ENCODE data around the gene PXK. TPM values are rescaled to one million over a fixed set of nuclear protein-coding genes. Genes with fewer than 3 reads are reported as not detected.

The PXK gene
- total and polyA plus RNA-seq, 2 donors, result 25.3 to 73.9 TPM

- Histone ChIP-seq H3K36me3 (ENCODE audit: insufficient read depth) (no peaks in the 10 kb centered on the region), H3K27ac (ENCODE audit: low read depth) (no peak overlapping the region), H3K4me1 (ENCODE audit: insufficient read depth) (no peaks in the 10 kb centered on the region), H3K4me3 (ENCODE audit: low read depth, low read length) (no peak overlapping the region)
- 96% methylated on average over 4 of the region's 4 CpGs for WGBS
- DNase-seq (ENCODE audit: extremely low spot score), result no peak
Observed at GRCh38 chr3:58345457-58345856, 12.8 kb downstream of the PXK start.

GRCh38 chr3:58346368-58346767 lies 13.7 kb downstream of the PXK start:
- Histone ChIP-seq H3K27ac (ENCODE audit: low read depth) (no peak overlapping the region), H3K4me1 (ENCODE audit: insufficient read depth) (no peaks in the 10 kb centered on the region), H3K36me3 (ENCODE audit: insufficient read depth) (no peaks in the 10 kb centered on the region), H3K4me3 (ENCODE audit: low read depth, low read length) (no peak overlapping the region)
- DNase-seq (ENCODE audit: extremely low spot score), result no peak
- WGBS, result 99% methylated on average over 2 of the region's 2 CpGs

GRCh38 chr3:58347984-58348383 lies 15.3 kb downstream of the PXK start:
- Histone ChIP-seq H3K27ac (ENCODE audit: low read depth) (no peak overlapping the region), H3K36me3 (ENCODE audit: insufficient read depth) (no peaks in the 10 kb centered on the region), H3K4me3 (ENCODE audit: low read depth, low read length) (no peak overlapping the region), H3K4me1 (ENCODE audit: insufficient read depth) (peaks cover 1% of the 10 kb centered on the region)
- 96% methylated on average over 7 of the region's 7 CpGs for WGBS
- no peak for DNase-seq (ENCODE audit: extremely low spot score)

GRCh38 chr3:58349792-58350626 lies 17.3 kb downstream of the PXK start:
- H3K36me3 ChIP-seq (ENCODE audit: insufficient read depth), result no peaks in the 10 kb centered on the region
- no peak for DNase-seq (ENCODE audit: extremely low spot score)
- 86% methylated on average over 7 of the region's 7 CpGs for WGBS
- H3K4me3 ChIP-seq (ENCODE audit: low read depth, low read length), result no peak overlapping the region
- peaks cover 1% of the 10 kb centered on the region for H3K4me1 ChIP-seq (ENCODE audit: insufficient read depth)
- no peak overlapping the region for H3K27ac ChIP-seq (ENCODE audit: low read depth)

- no peaks in the 10 kb centered on the region for H3K36me3 ChIP-seq (ENCODE audit: insufficient read depth)
- 95% methylated on average over 2 of the region's 2 CpGs for WGBS
- peaks cover 1% of the 10 kb centered on the region for H3K4me1 ChIP-seq (ENCODE audit: insufficient read depth)
- H3K4me3 ChIP-seq (ENCODE audit: low read depth, low read length), result no peak overlapping the region
- H3K27ac ChIP-seq (ENCODE audit: low read depth), result no peak overlapping the region
- no peak for DNase-seq (ENCODE audit: extremely low spot score)
Observed at GRCh38 chr3:58350627-58351013, 17.9 kb downstream of the PXK start.

GRCh38 chr3:58351920-58352319 lies 19.2 kb downstream of the PXK start:
- Histone ChIP-seq H3K27ac (ENCODE audit: low read depth) (no peak overlapping the region), H3K4me3 (ENCODE audit: low read depth, low read length) (no peak overlapping the region), H3K4me1 (ENCODE audit: insufficient read depth) (peaks cover 1% of the 10 kb centered on the region), H3K36me3 (ENCODE audit: insufficient read depth) (no peaks in the 10 kb centered on the region)
- DNase-seq (ENCODE audit: extremely low spot score), result no peak
- 78% methylated on average over 3 of the region's 3 CpGs for WGBS

- no peaks in the 10 kb centered on the region for H3K36me3 ChIP-seq (ENCODE audit: insufficient read depth)
- no peak overlapping the region for H3K4me3 ChIP-seq (ENCODE audit: low read depth, low read length)
- 86% methylated on average over 6 of the region's 6 CpGs for WGBS
- no peak overlapping the region for H3K27ac ChIP-seq (ENCODE audit: low read depth)
- H3K4me1 ChIP-seq (ENCODE audit: insufficient read depth), result peaks cover 1% of the 10 kb centered on the region
- DNase-seq (ENCODE audit: extremely low spot score), result no peak
Observed at GRCh38 chr3:58352626-58353025, 19.9 kb downstream of the PXK start.

- DNase-seq (ENCODE audit: extremely low spot score), result no peak
Observed at GRCh38 chr3:58353722-58354553, 21.2 kb downstream of the PXK start.

GRCh38 chr3:58355179-58355578 lies 22.5 kb downstream of the PXK start:
- no peaks in the 10 kb centered on the region for H3K36me3 ChIP-seq (ENCODE audit: insufficient read depth)
- no peak overlapping the region for H3K27ac ChIP-seq (ENCODE audit: low read depth)
- peaks cover 1% of the 10 kb centered on the region for H3K4me1 ChIP-seq (ENCODE audit: insufficient read depth)
- 86% methylated on average over 8 of the region's 8 CpGs for WGBS
- DNase-seq (ENCODE audit: extremely low spot score), result no peak
- no peak overlapping the region for H3K4me3 ChIP-seq (ENCODE audit: low read depth, low read length)

More at GRCh38 chr3:58353722-58354553, 21.2 kb downstream of the PXK start:
- H3K4me1 ChIP-seq (ENCODE audit: insufficient read depth), result peaks cover 1% of the 10 kb centered on the region
- WGBS, result 86% methylated on average over 8 of the region's 8 CpGs
- H3K27ac ChIP-seq (ENCODE audit: low read depth), result no peak overlapping the region
- H3K4me3 ChIP-seq (ENCODE audit: low read depth, low read length), result no peak overlapping the region
- no peaks in the 10 kb centered on the region for H3K36me3 ChIP-seq (ENCODE audit: insufficient read depth)

- no peak overlapping the region for H3K27ac ChIP-seq (ENCODE audit: low read depth)
- peaks cover 1% of the 10 kb centered on the region for H3K4me1 ChIP-seq (ENCODE audit: insufficient read depth)
- no peak overlapping the region for H3K4me3 ChIP-seq (ENCODE audit: low read depth, low read length)
- no peaks in the 10 kb centered on the region for H3K36me3 ChIP-seq (ENCODE audit: insufficient read depth)
- DNase-seq (ENCODE audit: extremely low spot score), result no peak
- WGBS, result 30% methylated on average over 4 of the region's 4 CpGs
Observed at GRCh38 chr3:58356054-58356453, 23.4 kb downstream of the PXK start.

- no peak for DNase-seq (ENCODE audit: extremely low spot score)
- no peaks in the 10 kb centered on the region for H3K36me3 ChIP-seq (ENCODE audit: insufficient read depth)
- peaks cover 1% of the 10 kb centered on the region for H3K4me1 ChIP-seq (ENCODE audit: insufficient read depth)
- no peak overlapping the region for H3K4me3 ChIP-seq (ENCODE audit: low read depth, low read length)
- no peak overlapping the region for H3K27ac ChIP-seq (ENCODE audit: low read depth)
- WGBS, result 88% methylated on average over 3 of the region's 3 CpGs
Observed at GRCh38 chr3:58357402-58357801, 24.7 kb downstream of the PXK start.

- DNase-seq (ENCODE audit: extremely low spot score), result no peak
- Histone ChIP-seq H3K4me3 (ENCODE audit: low read depth, low read length) (no peak overlapping the region), H3K4me1 (ENCODE audit: insufficient read depth) (no peaks in the 10 kb centered on the region), H3K27ac (ENCODE audit: low read depth) (no peak overlapping the region), H3K36me3 (ENCODE audit: insufficient read depth) (no peaks in the 10 kb centered on the region)
- 94% methylated on average over 3 of the region's 3 CpGs for WGBS
Observed at GRCh38 chr3:58358092-58358491, 25.4 kb downstream of the PXK start.

- H3K4me3 ChIP-seq (ENCODE audit: low read depth, low read length), result no peak overlapping the region
- no peaks in the 10 kb centered on the region for H3K36me3 ChIP-seq (ENCODE audit: insufficient read depth)
- H3K4me1 ChIP-seq (ENCODE audit: insufficient read depth), result no peaks in the 10 kb centered on the region
- WGBS, result 26% methylated on average over 4 of the region's 4 CpGs
- no peak overlapping the region for H3K27ac ChIP-seq (ENCODE audit: low read depth)
- no peak for DNase-seq (ENCODE audit: extremely low spot score)
Observed at GRCh38 chr3:58358808-58359207, 26.1 kb downstream of the PXK start.

GRCh38 chr3:58359621-58360020 lies 26.9 kb downstream of the PXK start:
- H3K27ac ChIP-seq (ENCODE audit: low read depth), result no peak overlapping the region
- 92% methylated on average over 4 of the region's 4 CpGs for WGBS
- H3K36me3 ChIP-seq (ENCODE audit: insufficient read depth), result no peaks in the 10 kb centered on the region
- no peak for DNase-seq (ENCODE audit: extremely low spot score)
- no peak overlapping the region for H3K4me3 ChIP-seq (ENCODE audit: low read depth, low read length)
- no peaks in the 10 kb centered on the region for H3K4me1 ChIP-seq (ENCODE audit: insufficient read depth)

All from urinary bladder (tissue), 4 donors.